Measurements from ENCODE around the gene MROH8.

MROH8 gene

DNA sequence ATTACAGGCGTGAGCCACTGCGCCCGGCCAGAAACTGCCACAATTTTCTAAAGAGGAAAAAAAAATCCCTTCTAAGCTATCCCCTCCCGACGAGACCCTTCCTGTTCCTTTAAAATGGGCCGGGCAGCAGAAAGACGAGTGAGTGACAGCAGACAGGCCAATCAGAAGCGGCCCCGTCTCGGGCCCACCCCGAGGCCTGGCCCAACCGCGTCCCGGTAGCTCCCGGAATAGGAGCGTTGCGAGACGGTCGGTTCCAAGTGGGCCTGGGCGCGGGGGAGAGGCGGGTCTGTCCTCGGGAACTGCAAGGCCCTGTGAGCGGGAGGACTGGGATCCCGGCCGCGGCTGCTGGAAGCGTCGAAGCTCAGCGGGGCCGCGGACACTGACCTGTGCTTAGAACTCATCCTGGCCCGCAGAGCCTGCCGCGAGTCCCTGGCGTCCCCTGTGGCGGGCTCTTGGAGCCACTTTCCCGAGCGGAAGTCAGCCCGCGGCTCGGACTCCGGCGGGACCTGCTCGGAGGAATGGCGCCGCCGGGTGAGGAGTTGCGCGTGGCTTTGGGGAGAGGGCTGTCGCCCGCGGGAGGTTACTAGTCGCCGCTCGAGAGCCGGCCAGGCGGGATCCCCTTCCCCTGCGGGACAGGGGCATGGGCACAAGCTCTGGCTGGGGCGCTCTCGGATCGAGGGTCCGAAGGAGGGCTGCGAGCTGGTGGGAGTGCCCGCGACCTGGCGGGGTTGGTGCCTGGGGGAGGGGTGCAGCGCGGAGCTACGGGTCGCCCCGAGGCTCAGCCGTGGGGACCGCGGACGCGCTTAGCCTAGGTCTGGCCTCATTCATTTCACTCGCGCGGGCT lies at the start of gene MROH8, which contains the start of gene RPN2:
TSS of gene MROH8 (minus strand) at position 710 of the 844 bp plus-strand sequence.
TSS of gene RPN2 (plus strand) at position 492 of the 844 bp plus-strand sequence. CDS start at position 519, 27 bp downstream.
- DNase-seq = peak; percentile 97 to 99

DNA sequence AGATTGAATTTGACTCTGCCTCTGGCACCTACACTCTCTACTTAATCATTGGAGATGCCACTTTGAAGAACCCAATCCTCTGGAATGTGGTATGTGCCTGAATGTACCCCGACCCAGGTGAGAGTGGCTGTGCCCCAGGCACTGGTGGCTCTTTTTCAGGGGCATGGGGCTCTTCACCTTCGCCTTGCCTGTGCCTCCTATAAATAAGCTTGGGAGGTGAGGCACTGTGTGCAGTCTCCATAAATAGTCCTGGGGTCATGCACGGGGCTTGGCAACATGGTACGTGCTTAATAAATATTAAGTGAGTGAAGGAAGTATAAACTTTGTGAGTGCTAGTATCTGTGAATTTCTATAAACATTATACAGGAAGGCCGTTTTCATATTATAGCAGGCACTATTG lies 49.3 kb upstream of the MROH8 start:
- no peak for DNase-seq

DNA sequence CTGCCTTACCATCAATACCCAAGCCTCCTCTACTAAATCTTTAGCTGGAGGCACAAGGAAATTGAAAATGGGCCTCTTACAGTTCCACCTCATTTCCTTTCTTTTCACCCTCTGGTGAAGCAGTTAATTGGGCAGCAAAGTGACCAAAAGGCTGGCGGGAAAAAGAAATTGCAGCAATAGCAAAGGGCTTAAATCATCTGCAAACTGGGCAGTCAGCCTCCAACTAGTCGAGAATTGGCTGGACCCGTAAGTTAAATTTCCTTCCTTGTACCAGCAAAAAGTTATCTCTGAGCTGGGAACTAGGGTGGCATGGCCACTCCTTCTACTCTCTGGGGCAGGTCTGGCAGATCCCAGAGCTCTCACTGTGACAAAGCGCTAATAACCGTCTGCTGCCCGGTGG lies 48.7 kb upstream of the MROH8 start:
- DNase-seq = no peak

DNA sequence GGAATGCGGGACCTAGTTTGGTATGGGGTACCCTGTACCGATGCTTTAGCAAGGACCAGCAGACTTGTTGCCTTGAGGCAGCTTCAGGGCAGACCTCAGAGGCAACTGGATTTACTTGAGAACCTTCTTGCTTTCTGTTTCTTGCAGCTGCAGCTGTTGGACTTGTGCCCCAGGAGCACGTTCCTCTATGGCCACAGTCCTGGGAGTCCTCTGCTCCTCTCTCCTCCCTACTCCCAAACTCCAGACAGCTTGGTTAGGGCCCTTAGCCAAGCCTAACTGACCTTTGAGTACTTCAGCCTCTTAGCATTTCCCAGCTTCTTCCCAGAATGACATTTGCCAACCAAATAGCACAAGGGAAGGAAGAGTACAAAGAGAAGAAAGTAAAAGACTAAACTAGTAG lies 47.5 kb upstream of the MROH8 start:
- DNase-seq = no peak

DNA sequence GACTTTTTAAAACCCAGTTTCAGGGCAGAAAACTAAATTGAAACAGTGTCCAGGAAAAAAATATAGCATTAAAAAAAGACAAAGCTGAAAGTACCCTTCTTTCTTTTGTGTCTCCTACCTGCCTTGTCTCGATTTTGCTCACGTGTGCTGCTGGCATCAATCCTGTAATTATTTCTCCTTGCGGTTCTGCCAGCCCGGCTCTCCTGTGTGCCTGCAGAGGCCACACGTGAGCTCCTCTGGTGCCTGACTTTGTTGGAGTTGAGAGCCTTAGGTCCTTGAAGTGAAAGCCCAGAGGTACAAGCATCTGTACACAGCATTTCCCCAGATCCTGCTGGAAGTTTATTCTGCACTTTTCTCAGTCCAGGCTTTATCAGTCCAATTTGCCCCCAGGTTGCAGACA lies 45.8 kb upstream of the MROH8 start:
- DNase-seq = no peak

DNA sequence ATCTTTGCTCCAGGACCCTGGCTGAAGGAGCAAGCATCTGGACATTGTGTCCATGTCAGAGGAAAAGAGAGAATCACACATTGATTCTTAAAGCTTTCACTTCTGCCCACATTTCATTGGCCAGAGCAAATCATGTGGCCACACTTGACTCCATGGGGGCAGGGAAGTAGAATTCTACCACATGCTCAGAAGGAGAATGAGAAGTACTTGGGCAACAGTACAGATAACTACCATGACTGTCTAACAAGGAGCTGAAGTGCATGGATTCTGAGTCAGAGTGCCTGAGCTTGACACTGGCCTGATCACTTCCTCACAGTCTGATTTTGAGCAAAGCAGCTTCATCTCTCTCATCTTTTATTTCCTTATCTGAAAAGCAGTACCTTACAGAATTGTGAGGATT lies 43.7 kb upstream of the MROH8 start:
- DNase-seq = no peak

DNA sequence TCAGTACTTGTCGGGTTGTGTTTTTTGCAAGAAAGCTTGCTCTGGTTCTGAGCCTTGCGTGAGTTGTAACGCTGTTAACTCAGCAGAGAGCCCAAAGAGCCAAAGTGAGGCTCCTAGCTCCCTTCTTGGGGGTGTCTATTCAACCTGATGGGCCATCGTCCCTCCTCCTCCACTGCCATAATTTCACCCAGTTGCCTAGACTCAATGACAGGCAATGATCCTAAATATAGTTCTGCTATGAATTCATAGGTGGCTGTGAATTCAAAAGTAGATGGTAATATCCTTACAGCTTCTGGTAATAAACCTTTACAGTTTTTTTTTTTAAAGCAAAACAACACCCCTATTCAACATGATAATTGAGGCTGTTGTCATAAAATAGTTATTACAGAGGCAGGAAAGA lies 42.7 kb upstream of the MROH8 start:
- no peak for DNase-seq

DNA sequence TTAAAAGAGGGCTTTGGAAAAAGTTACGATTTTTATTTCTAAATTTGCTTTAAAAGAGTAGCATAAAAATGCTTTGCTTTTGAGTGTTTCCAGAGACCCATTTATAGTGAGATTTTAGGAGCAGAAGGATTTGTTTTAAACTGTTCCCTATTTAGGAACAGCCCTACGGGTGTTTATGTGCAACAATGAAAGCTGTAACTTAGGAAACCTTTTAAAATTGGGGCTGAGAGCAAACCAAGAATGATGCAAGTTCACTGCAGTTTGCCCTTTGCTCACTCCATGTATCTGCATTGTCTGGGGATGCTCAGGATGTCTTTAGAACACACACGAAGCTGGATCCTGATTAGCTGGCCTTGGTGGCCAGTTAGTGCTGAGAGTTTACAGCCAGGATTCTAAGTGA lies 41.4 kb upstream of the MROH8 start:
- no peak for DNase-seq

DNA sequence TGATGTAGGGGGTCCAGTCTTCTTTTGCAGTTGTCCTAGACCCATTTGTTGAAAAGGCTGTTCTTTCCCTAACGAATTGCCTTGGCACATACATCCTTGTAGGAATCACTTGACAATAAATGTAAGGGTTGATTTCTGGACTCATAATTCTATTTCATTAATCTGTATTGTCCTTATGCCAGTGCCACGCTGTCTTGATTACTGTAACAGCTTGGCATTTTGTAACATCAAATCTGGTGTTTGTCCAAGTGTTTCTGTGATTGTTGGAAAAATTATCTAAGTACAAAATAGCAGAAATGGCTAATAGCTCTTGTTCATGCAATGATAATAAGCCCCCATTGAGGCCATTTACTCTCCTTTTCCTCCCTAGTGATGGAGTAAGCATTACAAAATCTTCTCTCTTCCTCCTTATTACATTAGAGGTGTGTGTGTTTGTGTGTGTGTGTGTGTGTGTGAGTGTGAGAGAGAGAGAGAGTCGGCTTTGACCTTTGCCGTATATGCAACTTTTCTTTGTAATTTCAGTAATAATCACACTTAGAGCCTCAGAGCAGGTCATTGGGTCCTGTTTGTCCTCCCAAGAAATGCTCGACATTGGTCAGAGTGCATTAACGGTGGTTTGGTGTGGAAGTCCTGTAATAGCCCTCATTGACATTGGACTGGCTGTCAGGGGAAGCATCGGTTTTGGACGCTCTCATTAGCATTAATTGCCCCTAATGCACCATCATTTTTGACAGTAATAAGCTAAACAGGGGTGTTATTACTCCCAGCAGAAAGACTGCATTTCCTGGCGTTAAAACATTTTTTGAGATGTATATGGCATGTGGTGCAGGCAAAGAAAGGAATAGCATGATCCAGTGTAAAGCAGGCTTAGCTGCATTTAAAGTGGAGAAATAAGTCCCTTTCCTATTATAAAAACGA lies 40.7 kb upstream of the MROH8 start:
- DNase-seq = no peak

DNA sequence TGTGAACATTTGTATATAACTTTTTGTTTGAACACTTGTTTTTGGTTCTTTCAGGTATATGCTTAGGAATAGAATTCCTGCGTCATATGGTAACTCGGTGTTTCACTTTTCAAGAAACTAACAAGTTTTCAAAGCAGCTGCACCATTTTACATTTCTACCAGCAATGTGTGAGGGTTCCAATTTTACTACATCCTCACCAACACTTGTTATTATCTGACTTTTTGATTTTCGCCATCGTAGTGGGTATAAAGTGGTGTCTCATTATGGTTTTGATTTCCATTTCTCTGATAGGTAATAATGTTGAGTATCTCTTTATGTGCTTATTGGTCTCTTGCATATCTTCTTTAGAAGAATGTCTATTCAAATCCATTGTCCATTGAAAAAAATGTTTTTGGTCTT lies 39.6 kb upstream of the MROH8 start:
- no peak for DNase-seq

DNA sequence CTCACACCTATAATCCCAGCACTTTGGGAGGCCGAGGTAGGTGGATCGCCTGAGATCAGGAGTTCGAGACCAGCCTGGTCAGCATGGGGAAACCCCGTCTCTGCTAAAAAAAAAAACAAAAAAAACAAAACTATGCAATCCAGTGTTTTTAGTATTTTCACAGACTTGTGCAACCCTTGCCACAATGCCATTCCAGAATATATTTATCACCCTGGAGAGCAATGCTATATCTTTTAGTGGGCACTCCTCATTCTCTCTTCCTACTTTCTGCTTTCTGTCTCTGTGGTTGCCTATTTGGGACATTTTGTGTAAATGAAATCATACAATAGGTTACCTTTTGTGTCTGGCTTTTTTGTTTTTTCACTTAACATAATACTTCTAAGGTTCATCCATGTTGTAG lies 39.1 kb upstream of the MROH8 start:
- DNase-seq = no peak

DNA sequence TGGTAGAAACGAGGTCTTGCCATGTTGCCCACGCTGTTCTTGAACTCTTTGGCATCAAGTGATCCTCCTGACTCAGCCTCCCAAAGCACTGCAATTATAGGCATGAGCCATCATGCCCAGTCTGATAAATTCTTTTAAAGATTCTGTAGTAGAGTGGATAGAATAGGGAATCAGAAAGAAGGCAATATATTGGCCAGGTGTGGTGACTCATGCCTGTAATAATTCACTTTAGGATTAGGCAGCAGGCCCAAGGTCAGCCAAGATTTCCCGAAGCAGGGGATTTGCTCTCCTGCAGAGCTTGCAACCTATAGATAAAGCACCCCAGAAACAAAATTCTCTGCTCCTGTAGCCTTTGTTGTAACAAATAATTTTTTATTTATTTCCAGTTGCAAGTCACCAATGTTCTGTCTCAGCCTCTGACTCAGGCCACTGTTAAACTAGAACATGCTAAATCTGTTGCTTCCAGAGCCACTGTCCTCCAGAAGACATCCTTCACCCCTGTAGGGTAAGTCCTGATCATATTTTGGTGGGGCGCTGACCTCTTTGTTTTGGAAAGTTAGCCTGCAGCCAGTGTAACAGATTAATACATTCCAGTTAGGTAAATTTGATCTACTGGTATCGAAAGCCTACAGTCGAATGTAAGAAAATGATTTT lies 30.4 kb upstream of the MROH8 start:
- DNase-seq = no peak

DNA sequence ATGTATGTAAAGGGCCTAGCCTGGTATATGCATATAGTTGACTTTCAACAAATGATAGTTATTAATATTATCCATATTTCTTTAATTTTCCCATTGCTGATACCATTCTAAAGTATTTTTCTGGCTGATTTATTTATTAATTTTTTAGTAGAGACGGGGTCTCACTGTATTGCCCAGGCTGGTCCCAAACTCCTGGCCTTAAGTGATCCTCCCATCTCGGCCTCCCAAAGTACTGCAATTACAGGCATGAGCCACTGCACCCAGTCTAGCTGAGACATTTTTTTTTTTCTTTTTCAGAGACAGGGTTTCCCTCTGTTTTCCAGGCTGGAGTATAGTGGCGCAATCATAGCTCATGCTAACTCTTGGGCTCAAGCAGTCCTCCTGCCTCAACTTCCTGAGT lies 29.8 kb upstream of the MROH8 start:
- DNase-seq = no peak

DNA sequence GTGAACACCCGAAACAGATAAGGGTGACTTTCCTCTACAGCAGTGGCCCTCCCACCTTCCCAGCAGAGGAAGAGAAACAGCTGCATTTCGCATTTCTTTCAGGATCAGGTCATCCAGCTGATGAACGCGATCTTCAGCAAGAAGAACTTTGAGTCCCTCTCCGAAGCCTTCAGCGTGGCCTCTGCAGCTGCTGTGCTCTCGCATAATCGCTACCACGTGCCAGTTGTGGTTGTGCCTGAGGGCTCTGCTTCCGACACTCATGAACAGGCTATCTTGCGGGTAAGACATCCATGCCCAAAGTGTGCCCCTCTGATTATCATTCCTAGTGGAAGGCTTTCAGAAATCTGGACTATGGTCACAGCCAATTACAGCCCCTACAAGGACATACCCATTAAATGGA lies 27.8 kb upstream of the MROH8 start:
- no peak for DNase-seq

DNA sequence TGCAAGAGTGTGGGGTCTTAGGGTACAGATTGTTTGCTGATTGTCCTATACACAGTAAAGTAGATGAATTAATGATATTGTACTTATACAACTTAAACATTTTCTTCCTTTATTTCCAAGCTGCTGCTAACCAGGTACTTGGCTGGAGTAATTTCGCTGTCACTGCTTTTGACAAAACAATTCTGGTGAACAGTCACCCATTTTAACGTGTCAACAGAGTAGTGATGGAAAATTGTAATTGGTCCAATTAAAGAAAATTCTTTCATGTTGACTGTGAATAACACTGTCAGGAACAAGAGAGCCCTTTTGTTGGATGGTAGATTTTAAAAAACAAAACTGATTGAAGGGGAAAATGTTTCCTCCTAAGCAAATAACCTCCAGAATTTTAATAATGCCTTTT lies 26.4 kb upstream of the MROH8 start:
- DNase-seq = no peak

DNA sequence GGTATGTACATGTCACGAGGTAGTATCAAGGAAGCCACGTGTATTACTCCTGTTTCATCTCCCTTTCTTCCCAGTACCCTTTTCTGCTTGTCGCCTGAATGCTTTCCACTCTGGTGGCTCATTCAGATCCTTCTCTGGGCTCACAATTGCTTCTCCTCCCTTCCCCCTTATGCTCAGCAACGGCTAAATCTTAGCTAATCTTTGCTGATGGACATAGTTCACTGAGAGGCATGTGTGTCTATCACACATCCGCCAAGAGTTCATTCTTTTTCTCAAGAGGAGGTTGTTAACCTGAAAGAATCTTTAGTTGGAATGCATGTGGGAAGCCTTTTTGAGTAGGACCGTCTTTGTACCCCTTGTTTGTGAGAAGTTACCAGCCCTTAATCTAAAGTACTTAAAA lies 25.8 kb upstream of the MROH8 start:
- no peak for DNase-seq

DNA sequence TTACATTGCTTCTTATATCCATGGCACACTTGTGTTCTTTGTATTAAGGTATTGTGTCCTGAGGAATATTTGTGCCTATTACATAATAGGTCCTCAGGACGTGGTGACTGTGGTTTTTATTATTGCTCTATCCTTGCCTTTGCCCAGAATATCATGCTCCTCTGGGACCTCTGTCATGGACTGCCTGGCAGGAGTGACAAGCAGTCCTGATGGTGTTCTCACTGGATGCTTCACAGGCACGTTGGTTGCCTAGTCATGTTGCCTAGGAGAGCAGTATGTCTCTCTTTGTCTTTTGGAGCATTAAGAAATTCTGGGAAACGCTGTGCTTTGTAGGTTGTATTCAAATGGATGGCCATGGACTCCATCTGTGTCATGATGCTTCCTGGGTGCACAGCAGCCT lies 24.7 kb upstream of the MROH8 start:
- DNase-seq = no peak

DNA sequence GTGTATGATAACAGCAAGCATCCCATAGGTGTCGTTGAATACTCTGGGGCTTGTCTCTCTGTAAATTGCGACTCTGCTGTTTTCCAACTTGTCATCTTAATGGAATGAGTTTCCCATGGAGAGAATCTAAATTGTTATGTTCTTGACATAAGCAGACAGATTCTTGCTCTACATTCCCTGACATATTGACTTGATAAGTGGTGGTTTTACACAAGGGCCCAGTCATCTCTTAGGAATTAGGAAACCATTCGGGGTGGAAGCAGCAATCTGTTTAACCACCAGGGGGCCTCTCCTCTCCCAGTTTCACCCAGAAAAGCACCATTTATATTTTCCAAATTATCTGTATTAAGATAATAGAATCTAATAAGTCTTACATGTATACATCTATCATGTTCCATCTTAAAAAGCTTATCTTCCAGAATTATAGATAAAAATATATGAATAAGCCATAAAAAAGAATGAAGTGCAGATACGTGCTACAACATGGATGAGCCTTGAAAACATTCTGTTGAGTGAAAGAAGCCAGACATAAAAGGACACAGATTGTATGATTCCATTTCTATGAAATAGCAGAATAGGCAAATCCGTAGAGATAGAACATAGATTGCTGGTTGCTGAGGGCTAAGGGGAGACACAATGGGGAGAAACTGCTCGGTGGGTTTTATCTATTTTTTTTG lies 23.1 kb upstream of the MROH8 start:
- DNase-seq = no peak

DNA sequence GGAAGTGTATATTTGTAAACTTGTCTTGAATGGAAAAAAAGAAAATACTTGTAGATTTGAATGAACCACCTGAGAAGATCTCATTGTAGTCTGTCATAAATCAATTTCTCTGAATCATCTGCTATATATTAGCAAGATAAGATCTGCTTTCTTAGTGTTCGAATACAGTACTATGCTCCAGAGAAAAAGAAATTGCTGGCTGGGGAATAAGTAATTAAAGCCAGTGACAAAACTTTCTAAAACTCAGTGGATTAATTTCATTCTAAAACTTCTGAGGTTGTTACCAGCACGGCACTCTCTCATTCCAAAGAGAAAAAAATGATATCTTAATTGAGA lies 22.4 kb upstream of the MROH8 start:
- no peak for DNase-seq

DNA sequence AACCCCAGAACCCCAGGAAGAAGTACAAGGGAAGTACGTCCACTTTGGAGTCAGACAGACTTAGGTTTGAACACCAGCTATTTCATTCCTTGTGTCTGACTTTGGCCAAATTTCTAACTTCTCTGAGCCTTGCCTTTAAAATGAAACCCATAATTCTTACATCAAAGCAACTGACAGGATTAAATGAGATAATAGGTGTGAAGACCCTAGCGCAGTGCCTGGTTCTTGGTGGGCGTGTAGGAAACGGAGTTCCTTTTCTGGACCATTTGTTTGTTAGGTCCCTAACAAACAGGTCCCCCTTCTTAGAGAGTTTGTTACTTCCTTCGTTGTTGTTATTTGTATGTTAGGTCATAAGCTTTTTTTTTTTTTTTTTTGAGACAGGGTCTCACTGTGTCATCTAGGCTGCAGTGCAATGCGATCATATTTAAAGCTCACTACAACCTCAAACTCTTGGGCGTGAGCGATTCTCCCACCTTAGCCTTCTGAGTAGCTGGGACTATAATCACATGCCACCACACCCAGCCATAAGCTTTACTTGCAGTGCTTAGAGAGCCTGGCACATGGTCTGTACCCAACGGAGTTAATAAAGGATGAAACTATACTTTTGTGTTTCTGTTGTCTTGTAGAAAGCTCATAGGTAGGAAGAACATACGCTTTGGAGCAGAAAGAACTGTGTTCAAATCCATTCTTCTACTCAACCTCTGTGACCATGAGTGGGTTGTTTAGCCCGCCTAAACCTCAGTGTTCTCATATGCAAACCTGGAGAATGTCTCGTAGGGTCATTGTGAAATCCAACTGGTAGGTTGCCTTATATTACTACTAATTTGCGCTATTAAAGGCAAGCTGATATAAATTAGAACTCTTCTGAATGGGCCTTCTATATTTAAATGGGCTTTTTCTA lies 21.8 kb upstream of the MROH8 start:
- no peak for DNase-seq

DNA sequence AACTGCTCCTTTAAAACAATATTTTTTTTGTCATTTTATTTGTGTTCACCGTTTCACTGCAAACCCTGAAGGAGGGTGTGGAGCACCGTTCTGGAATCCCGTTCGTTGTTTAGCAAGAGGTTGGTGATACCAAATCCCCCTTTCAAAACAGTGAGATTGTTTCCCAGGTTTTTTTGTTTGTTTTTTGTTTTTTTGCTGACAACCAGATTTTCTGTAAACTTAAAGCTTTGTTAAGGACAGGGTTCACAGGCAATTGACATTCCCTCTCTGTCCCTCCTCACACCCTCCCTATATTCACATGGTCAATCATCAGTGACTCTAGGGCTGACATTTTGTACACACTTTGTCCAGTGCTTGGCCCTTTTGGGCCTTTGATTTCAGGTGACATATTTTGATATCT lies 21.0 kb upstream of the MROH8 start:
- DNase-seq = no peak
